NCI-H526 (cell line): Measurements from ENCODE around the gene MYOCD.

Experiments used
- DNase-seq, 2 experiments: peaks; one replicate each; lab custom pipeline; 2025; lab: John Stamatoyannopoulos, UW

MYOCD gene

GRCh38 chr17:12709063-12709462, 43.4 kb downstream of the MYOCD start:
- no peak for DNase-seq

DNA sequence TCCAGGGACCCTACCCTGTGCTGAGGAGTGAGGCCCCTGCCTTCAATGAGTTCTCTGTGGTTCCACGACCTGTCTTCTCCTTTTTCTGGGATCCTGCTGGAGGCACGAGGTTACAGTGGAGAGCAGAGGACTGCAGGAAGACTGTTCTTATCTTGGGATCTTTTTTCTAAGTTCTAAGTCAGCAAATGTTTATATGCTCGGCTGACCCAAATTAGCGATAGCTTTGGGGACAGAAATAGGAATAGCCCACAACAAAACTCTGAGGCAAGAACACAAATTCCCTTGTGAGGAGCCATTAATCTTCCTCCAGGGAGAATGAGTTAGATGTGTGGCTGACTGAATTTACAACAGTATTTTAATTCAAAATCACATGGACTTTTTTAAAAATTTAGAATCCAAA, 46.7 kb downstream of the MYOCD start:
- no peak for DNase-seq

DNA sequence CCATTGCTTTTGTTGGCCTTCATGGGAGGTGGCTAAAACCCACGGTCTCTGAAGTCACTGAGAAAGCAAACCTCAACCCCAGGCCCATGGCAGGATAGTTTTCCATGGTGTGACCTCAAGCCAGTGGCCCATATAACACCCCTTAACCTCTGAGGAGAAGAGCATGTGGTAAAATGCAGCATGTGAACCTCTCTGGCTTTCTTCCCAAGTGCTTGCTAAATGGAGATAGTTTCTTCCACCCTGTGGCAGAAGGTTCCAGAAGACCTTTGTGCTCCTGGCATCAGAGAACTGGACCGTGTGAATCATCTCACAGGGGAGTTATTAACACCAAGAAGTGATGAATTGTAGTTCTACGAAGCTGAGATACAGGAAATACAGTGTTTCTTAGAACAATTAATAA, 47.3 kb downstream of the MYOCD start:
- no peak for DNase-seq

GRCh38 chr17:12719948-12720347, 54.3 kb downstream of the MYOCD start:
- no peak for DNase-seq

- no peak for DNase-seq
Observed at GRCh38 chr17:12721581-12721980, 55.9 kb downstream of the MYOCD start.

GRCh38 chr17:12722282-12722681, 56.6 kb downstream of the MYOCD start:
- no peak for DNase-seq

DNA sequence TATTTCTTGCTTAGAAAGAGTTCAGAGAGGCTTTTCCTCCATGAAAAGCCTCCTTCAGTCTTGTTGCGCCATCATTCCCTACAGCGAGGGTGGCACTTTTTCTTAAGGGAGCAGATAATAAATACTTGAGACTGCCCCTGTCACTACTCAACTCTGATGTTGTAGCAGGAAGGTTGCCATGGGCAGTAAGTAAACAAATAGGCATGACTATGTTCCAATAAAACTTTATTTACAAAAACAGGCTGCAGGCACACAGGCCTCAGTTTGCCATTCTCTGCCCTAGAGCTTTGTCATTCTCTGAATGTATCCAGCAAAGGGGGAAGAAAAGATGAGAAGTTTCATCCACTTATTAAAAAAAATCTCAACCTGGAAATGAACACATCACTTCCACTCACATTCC, 60.4 kb downstream of the MYOCD start:
- no peak for DNase-seq

DNA sequence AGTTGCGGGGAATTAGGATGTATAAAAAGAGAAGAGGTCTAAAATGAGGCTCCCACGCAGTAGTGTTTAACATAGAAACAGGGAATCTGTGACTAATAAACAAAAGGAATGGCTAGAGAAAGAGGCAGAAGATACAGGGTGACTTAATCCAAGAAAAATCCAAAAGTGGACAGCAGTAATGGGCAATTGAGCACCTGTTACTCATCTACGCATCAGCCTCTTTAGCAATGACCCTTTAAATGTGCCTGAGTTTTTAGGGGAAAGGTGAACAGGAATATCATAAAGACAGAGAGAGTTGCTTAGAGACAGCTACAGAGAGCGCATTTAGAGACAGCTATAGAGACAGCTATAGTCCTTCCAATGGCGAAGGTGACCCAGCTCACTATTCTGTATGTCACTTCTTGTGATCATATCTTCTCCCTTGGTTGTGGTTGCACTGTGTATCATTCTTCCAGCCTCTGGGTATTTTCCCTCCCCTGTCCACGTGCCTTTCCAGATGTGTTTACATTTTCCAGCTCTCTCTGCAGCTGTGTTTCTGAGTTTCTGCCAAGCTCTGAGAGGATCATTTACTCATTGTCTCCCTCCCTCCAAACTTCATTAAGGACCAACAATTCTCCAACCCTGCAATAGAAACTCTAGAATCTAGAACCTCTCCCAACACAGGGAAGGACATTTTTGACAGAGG, 61.5 kb downstream of the MYOCD start:
- no peak for DNase-seq

GRCh38 chr17:12727881-12728280, 62.2 kb downstream of the MYOCD start:
- no peak for DNase-seq

- no peak for DNase-seq
Observed at GRCh38 chr17:12729086-12729485, 63.4 kb downstream of the MYOCD start.

DNA sequence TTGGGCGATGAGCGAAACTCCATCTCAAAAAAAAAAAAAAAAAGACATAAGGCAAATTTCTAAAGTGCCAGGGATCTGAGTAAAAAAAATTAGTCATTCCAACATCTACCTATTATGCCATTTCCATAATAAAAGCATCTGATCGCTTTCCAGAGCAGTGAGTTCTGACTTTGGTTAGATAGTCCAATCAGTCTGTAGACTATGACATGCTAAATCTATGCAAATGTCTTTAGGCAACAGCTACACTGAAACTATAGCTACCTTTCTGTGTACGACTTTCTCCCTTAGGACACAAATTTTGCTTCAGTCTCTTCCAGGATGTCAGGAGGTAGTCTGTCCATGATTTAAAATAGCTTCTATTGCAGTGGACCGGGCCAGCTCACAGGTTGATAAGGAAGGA, 64.7 kb downstream of the MYOCD start:
- DNase-seq = peak in 1 of 2 experiments; percentile 9

- peak in 1 of 2 experiments; percentile 9 for DNase-seq
Observed at GRCh38 chr17:12730931-12731521, 65.3 kb downstream of the MYOCD start.

- DNase-seq = no peak
Observed at GRCh38 chr17:12731839-12732238, 66.1 kb downstream of the MYOCD start.

GRCh38 chr17:12732366-12732765, 66.7 kb downstream of the MYOCD start:
- no peak for DNase-seq

DNA sequence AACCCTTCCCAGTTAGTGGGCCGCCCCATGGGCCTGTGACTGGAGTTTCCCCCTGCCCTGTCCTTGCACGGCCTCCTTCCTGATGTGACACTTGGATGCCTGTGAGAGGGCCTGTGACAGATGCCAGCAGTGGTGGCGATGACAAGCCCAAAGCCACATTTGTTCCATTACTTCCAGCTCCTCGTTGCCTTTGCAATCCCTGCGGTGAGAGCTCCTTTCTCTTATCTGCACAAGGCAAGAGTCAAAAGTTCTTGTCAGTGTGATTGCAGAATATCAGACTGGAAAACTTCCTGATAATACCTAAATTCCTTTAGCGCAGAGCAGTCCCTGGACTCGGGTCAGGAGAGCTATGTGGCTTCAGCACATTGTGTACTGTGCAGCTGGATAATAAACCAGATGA, 69.2 kb downstream of the MYOCD start:
- no peak for DNase-seq

DNA sequence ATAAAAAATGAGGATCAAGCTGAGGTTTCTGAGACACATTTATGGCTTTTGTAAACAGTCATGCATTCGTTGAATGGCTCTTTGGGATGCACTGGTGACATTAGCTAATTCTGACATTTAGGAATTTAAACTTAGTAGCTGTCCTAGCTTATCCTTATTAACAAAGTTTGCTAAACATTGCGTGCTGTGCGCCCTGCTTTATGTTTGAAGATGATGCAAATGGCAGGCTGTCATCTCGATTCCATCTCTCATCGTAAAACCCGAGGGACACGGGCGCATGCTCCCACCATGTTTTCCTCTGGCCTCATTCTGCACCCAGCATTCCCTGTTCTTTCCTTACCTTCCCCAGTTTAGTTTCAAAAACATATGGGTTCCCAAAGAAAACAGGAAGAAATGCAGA, 69.8 kb downstream of the MYOCD start:
- DNase-seq = no peak

GRCh38 chr17:12736526-12736925, 70.8 kb downstream of the MYOCD start:
- DNase-seq = no peak

DNA sequence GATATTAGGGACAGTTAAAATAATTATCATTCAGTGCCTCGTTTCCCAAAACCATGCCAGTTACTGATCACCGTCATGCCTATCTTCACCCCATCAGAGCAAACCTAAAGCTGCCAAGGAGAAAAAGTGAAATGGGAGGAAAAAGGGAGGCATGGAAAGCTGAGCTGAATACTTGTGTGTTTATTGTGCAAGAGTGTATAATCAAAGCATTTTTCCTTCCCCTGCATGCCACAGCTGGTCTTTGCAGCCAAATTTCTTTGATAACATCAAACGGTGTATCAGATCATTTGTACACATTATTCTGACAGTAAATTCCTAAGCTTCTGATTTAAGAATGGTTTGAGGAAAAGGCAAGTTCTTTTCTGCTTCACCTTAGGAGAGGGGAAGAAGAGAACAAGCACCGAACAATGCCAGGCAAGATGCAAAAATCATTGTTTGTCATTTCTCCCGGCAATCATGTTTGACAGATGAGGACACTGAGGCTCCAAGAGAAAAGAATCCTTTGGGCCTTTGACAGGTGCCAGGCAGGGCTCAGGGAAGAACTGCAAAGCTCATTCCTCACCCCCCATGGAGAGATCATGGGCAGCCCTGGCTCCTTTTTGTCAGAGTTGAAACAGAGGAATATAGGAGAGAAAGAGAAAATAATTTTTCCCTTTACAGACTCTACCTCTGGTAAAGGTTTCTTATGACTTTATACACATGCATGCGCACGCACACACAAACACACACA, 72.2 kb downstream of the MYOCD start:
- no peak for DNase-seq

- DNase-seq = no peak
Observed at GRCh38 chr17:12738624-12739023, 72.9 kb downstream of the MYOCD start.

DNA sequence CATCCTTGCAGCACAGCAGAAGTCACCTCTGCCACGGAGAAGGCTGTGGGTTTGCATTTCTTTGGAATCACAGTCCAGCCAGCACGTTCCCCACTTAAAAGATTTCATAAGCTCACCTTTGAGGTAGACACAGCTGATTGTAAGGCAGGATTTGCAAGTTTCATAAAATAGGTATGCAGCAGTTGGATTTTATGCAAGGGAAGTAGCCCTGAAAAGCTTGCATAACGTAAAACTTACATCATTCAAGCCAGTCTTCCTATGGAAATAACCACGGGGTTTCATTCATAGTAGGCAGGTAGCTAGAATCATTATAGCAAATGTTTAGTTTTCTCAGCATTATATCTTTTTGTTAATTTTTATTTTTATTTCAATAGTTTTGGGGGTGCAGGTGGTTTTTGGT, 73.8 kb downstream of the MYOCD start:
- no peak for DNase-seq

DNA sequence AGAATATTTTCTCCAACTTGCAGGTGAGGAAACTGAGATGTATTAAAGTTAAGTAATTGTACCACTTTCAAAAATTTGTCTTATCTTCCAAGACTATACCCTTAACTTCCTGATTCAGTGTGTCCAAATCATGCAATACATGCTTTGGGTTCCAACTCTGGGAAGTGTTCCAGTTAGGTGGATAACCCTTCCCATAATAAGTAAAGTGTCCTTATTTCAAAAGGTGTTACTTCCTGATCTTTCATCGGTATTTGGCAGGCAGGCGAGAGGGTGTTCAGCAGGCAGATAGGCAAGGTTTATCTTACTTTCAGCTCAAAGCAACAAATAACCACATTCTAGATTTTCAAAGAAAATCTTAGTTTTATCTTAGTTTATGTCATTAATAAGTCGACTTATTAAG, 77.4 kb downstream of the MYOCD start:
- DNase-seq = no peak

DNA sequence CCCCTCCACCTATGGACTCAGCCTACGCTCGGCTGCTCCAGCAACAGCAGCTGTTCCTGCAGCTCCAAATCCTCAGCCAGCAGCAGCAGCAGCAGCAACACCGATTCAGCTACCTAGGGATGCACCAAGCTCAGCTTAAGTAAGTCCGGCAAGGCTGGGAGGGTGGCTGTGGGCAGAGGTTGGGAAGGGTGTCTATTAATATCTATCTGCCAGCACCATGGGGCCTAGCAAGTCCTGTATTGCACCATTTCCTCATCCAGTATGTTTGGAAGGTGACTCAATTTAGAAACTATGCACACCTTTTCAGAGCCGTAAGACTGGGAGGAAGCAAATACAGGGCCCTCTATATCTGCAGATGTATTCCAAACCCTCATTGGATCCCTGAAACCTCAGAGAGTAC, 78.6 kb downstream of the MYOCD start:
- DNase-seq = no peak

DNA sequence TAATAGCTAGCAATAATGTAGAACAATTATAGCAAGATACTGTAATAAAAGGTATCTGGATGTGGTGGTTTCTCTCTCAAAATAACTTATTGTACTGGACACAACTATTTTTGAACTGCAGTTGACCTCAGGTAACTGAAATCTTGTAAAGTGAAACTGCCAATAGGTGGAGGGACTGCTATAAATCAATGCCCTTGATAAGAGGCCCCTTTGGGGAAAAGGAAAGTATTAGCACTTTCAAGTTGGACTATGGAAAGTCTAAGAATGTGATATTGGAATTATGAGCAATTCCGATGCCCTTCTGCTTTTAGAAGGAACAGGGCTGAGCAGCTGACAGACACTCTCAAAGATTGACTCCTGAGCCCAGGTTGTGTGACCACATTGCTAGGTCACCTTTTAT, 79.1 kb downstream of the MYOCD start:
- no peak for DNase-seq
